CD14-positive monocyte (primary cell): ENCODE results near the gene SKIDA1. TPM values are rescaled to one million over a fixed set of nuclear protein-coding genes. Genes with fewer than 3 reads are reported as not detected.

Experiments used
- DNase-seq, 3 donors: peaks; one replicate each; pipeline ENCODE4 v3.0.0-alpha.2; 2011 to 2022
- H2AFZ ChIP-seq: 2 replicates; pipeline ENCODE4 v1.6.0; 2012; ENCODE audit warnings: mild to moderate bottlenecking, low read depth, low read length, inconsistent platforms; ENCODE audit not compliant: insufficient read depth, poor library complexity, severe bottlenecking
- H3K27ac ChIP-seq, 2 donors: 1 replicate in 1 of 2; 2 replicates in 1 of 2; pipeline ENCODE4 v1.5.1; 2012 to 2013; ENCODE audit warnings: low read length in 2 of 2, control low read depth in 1 of 2, inconsistent platforms in 1 of 2, low read depth in 1 of 2, mild to moderate bottlenecking in 1 of 2
- H3K27me3 ChIP-seq, 2 donors: one replicate each; pipeline versions ENCODE4 v1.6.0 to v1.6.1; 2011 to 2013; ENCODE audit warnings: low read length in 2 of 2; ENCODE audit not compliant: control insufficient read depth in 2 of 2, insufficient read depth in 2 of 2
- H3K36me3 ChIP-seq, 2 donors: replicated peaks in 1 of 2; 1 replicate in 1 of 2; 2 replicates in 1 of 2; pipeline versions ENCODE4 v1.5.1 to v1.6.1; 2012 to 2013; ENCODE audit warnings: low read length in 2 of 2, control low read depth in 1 of 2, inconsistent platforms in 1 of 2, mild to moderate bottlenecking in 1 of 2; ENCODE audit not compliant: insufficient read depth in 2 of 2, control insufficient read depth in 1 of 2
- H3K4me1 ChIP-seq, 2 donors: 1 replicate in 1 of 2; 2 replicates in 1 of 2; pipeline versions ENCODE4 v1.5.1 to v1.6.1; 2012 to 2013; ENCODE audit warnings: low read length in 2 of 2, control low read depth in 1 of 2, inconsistent platforms in 1 of 2, mild to moderate bottlenecking in 1 of 2, moderate library complexity in 1 of 2; ENCODE audit not compliant: insufficient read depth in 2 of 2, control insufficient read depth in 1 of 2
- H3K4me2 ChIP-seq: replicated peaks from 2 replicates; pipeline ENCODE3; 2012; ENCODE audit warnings: low read length, moderate library complexity, mild to moderate bottlenecking; ENCODE audit not compliant: poor library complexity, severe bottlenecking; ENCODE audit errors: extremely low read depth
- H3K4me3 ChIP-seq, 3 experiments: fragments of 200-600 bp in 1 of 3; sonication (generic) in 1 of 3; replicated peaks in 1 of 3; 1 replicate in 2 of 3; 2 replicates in 1 of 3; pipeline ENCODE4 v1.5.1; 2011 to 2013; ENCODE audit warnings: low read length in 3 of 3, mild to moderate bottlenecking in 3 of 3, control low read depth in 2 of 3, low read depth in 2 of 3, inconsistent platforms in 1 of 3, moderate library complexity in 1 of 3
- H3K79me2 ChIP-seq: 2 replicates; pipeline ENCODE4 v1.6.0; 2012; ENCODE audit warnings: mild to moderate bottlenecking, control low read depth, inconsistent platforms, low read length, moderate library complexity; ENCODE audit not compliant: insufficient read depth
- H3K9ac ChIP-seq: 2 replicates; pipeline ENCODE4 v1.6.0; 2017; ENCODE audit warnings: low read length, mild to moderate bottlenecking; ENCODE audit not compliant: insufficient read depth, poor library complexity, severe bottlenecking
- H3K9me3 ChIP-seq, 2 donors: replicated peaks in 1 of 2; 1 replicate in 1 of 2; 2 replicates in 1 of 2; pipeline versions ENCODE4 v1.5.1 to v1.6.1; 2012 to 2013; ENCODE audit warnings: low read length in 2 of 2, control low read depth in 1 of 2; ENCODE audit not compliant: control insufficient read depth in 1 of 2, insufficient read depth in 1 of 2
- H4K20me1 ChIP-seq: 2 replicates; pipeline ENCODE4 v1.6.0; 2012; ENCODE audit warnings: mild to moderate bottlenecking, low read length, control low read depth, moderate library complexity; ENCODE audit not compliant: insufficient read depth
- H3K27ac Mint-ChIP-seq, 7 donors: one replicate each; pipeline ENCODE4 v1.8.0; 2020; ENCODE audit warnings: mild to moderate bottlenecking in 7 of 7, mixed read lengths in 7 of 7, moderate library complexity in 6 of 7, inconsistent platforms in 2 of 7
- H3K27me3 Mint-ChIP-seq, 3 donors: one replicate each; pipeline ENCODE4 v1.8.0; 2021 to 2022; ENCODE audit warnings: low read depth in 3 of 3, mild to moderate bottlenecking in 3 of 3, mixed read lengths in 3 of 3, moderate library complexity in 3 of 3, inconsistent platforms in 1 of 3
- H3K36me3 Mint-ChIP-seq, 2 donors: one replicate each; pipeline ENCODE4 v1.8.0; 2020; ENCODE audit warnings: mixed read lengths in 2 of 2, inconsistent platforms in 1 of 2, mild to moderate bottlenecking in 1 of 2
- H3K4me1 Mint-ChIP-seq: one replicate; pipeline ENCODE4 v1.8.0; 2020; ENCODE audit warnings: mild to moderate bottlenecking, mixed read lengths
- H3K4me3 Mint-ChIP-seq, 2 donors: one replicate each; pipeline ENCODE4 v1.8.0; 2020; ENCODE audit warnings: mild to moderate bottlenecking in 2 of 2, mixed read lengths in 2 of 2, moderate library complexity in 1 of 2
- H3K9me3 Mint-ChIP-seq, 7 donors: one replicate each; pipeline ENCODE4 v1.8.0; 2020 to 2022; ENCODE audit warnings: mixed read lengths in 7 of 7, mild to moderate bottlenecking in 6 of 7, moderate library complexity in 6 of 7, inconsistent platforms in 2 of 7
- CTCF ChIP-seq: fragments of 200-600 bp; IDR thresholded peaks from one replicate; pipeline ENCODE4 v1.8.0; 2022; ENCODE audit warnings: antibody characterized with exemption, mild to moderate bottlenecking
- WGBS: methylation state at CpG from one replicate; pipeline ENCODE4 v1.1.5; 2013; ENCODE audit warnings: missing lambda C conversion rate; ENCODE audit not compliant: insufficient coverage; 5-methylcytosine and 5-hydroxymethylcytosine counted together
- intact Hi-C, 2 donors: fragments of 100-400 bp; cut with micrococcal nuclease; formaldehyde crosslinking; loops; one replicate each; pipeline versions ENCODE4 v1.15.0 to v1.15.1; 2023
- polyA plus RNA-seq, 3 donors: library from polyadenylated mRNA; depleted of rRNA in 1 of 3; unstranded in 2 of 3; stranded (reverse) in 1 of 3; fragments of 300-500 nt in 2 of 3; fragments of >200 nt in 1 of 3; fragmentation: Illumina TruSeq in 2 of 3; gene quantifications; 1 replicate in 2 of 3; 2 replicates in 1 of 3; pipeline ENCODE4 v1.2.3, GENCODE V29; 2012 to 2021

Gene SKIDA1
- polyA plus RNA-seq, 3 donors: 0.04 to 0.15 TPM; not detected in 1

GRCh38 chr10:21526188-21526859 is 842 bp upstream of the SKIDA1 start:
- Histone ChIP-seq H3K27ac (peak overlapping the region; percentile 81 to 84), H2AFZ (peak overlapping the region; percentile 91), H3K4me1 (peaks cover 15 to 39% of the 10 kb centered on the region in 2 donors), H3K27me3 (no peaks in the 10 kb centered on the region), H3K9ac (peak overlapping the region; percentile 76), H4K20me1 (no peaks in the 10 kb centered on the region), H3K36me3 (no peaks in the 10 kb centered on the region), H3K4me2 (peak overlapping the region; percentile 99), H3K79me2 (peaks cover 5% of the 10 kb centered on the region), H3K9me3 (no peaks in the 10 kb centered on the region), H3K4me3 (peak overlapping the region; percentile 62 to 92 (median 89))
- Mint-ChIP-seq H3K36me3 (no peaks in the 10 kb centered on the region), H3K4me1 (peaks cover 30% of the 10 kb centered on the region), H3K4me3 (peak overlapping the region; percentile 91 to 92), H3K27ac (peak overlapping the region; percentile 77 to 91 (median 89)), H3K9me3 (no peaks in the 10 kb centered on the region), H3K27me3 (peaks cover 0 to 5% (median 4%) of the 10 kb centered on the region in 3 donors)
- peak in 1 of 3 donors; percentile 31 for DNase-seq
- intact Hi-C loops: no loop called here
- under 1% methylated on average over 24 of the region's 56 CpGs for WGBS
- TF ChIP-seq CTCF: no peak

GRCh38 chr10:21524526-21525366 is 736 bp downstream of the SKIDA1 start:
- Histone ChIP-seq H3K4me2 (peak overlapping the region; percentile 99), H3K4me1 (peaks cover 18 to 43% of the 10 kb centered on the region in 2 donors), H4K20me1 (no peaks in the 10 kb centered on the region), H3K36me3 (no peaks in the 10 kb centered on the region), H3K27ac (peak overlapping the region; percentile 81 to 84), H3K9me3 (no peaks in the 10 kb centered on the region), H2AFZ (peak overlapping the region; percentile 91), H3K27me3 (peaks cover 4 to 7% of the 10 kb centered on the region in 2 donors), H3K79me2 (peaks cover 5% of the 10 kb centered on the region), H3K4me3 (peak overlapping the region; percentile 62 to 92 (median 89)), H3K9ac (peak overlapping the region; percentile 76)
- peaks cover 38% of the 10 kb centered on the region for H3K4me1 Mint-ChIP-seq
- TF ChIP-seq CTCF: no peak
- intact Hi-C loops: no loop called here
- H3K9me3 Mint-ChIP-seq: peaks cover 0 to under 1% (median 0%) of the 10 kb centered on the region in 7 donors
- 2% methylated on average over 6 of the region's 23 CpGs for WGBS
- no peaks in the 10 kb centered on the region for H3K36me3 Mint-ChIP-seq
- peak overlapping the region; percentile 77 to 96 (median 93) for H3K27ac Mint-ChIP-seq
- peak in 1 of 3 donors; percentile 44 for DNase-seq
- H3K27me3 Mint-ChIP-seq: peaks cover 8 to 17% (median 13%) of the 10 kb centered on the region in 3 donors
- peak overlapping the region; percentile 97 to 98 for H3K4me3 Mint-ChIP-seq
